GM18526 (cell line): ENCODE measurements around the gene CYB5A.

Experiments used
- POLR2A ChIP-seq: IDR thresholded peaks from 3 replicates; pipeline ENCODE4 v1.6.1; 2011; ENCODE audit not compliant: insufficient read length; ENCODE audit errors: extremely low read depth

CYB5A gene

DNA sequence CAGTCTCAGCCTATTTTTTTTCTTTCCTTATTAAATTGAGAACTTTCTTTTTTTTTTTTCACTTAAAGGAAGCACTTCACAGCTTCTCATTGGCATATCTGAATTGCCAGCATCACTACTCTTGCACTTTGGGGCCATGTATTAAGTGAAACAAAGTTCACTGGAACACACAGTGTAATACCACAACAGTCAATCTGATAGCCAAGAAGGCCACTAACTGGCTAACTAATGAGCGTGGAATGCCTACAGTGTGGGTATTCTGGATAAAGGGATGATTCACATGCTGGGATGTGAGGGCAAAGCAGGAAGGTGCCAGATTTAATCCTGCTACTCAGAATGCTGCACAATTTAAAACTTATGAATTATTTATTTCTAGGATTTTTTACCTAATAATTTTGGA lies 12.2 kb upstream of the CYB5A start:
- TF ChIP-seq POLR2A, result no peak

- TF ChIP-seq POLR2A, result no peak
Measured at GRCh38 chr18:74303306-74303705, 11.5 kb upstream of the CYB5A start.

DNA sequence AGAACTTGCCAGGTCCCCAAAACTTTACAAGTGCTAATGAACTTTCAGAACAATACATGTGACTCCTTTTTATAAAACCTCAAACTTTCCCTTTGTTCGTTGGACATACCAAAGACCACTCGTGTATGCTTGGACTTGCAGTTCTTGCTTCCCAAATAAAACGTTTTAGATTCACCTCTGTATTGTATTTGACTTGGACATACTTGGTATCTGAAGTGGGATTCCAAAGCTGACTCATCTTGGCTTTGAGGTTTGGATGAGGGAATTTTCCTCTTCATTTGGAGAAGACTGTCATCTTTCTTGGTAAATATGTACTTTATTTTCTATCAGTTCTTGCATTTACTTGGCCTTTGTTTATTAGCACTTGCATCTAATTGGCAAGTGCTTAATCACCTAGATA lies 8.0 kb upstream of the CYB5A start:
- no peak for TF ChIP-seq POLR2A

GRCh38 chr18:74299162-74299561 lies 7.4 kb upstream of the CYB5A start:
- TF ChIP-seq POLR2A, result no peak

DNA sequence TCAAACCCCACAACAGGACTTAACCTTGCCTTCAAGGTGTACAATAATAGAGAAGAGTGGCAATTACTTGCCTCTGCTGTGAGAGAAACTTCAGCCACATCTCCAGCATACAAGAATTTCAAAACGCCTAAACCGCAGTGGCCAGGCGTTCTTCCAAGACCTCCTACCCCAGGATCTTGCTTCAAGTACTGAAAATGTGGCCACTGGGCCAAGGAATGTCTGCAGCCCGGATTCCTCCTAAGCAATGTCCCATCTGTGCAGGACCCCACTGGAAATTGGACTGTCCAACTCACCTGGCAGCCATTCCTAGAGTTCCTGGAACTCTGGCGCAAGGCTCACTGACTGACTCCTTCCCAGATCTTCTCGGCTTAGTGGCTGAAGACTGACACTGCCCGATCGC lies 2.8 kb upstream of the CYB5A start:
- no peak for TF ChIP-seq POLR2A

- no peak for TF ChIP-seq POLR2A
Measured at GRCh38 chr18:74292541-74292858, 737 bp upstream of the CYB5A start.

GRCh38 chr18:74291472-74291770 lies 342 bp downstream of the CYB5A start:
- TF ChIP-seq POLR2A, result no peak

GRCh38 chr18:74290794-74291471 lies 830 bp downstream of the CYB5A start:
- no peak for TF ChIP-seq POLR2A

DNA sequence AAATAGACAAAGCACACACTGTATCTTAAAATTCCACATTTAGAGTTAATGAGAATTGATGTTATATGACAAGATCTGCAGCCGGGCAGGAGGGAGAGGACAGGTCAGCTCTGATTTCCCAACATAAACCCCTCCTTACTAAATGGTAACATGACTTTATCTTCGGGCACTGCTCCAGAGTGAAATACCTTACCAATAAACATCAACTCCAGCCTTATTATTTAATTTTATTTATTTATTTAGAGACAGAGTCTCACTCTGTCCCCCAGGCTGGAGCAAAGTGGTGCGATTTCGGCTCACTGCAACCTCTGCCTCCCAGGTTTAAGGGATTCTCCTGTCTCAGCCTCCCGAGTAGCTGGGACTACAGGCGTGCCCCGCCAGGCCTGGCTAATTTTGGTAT lies 1.7 kb downstream of the CYB5A start:
- TF ChIP-seq POLR2A, result no peak

DNA sequence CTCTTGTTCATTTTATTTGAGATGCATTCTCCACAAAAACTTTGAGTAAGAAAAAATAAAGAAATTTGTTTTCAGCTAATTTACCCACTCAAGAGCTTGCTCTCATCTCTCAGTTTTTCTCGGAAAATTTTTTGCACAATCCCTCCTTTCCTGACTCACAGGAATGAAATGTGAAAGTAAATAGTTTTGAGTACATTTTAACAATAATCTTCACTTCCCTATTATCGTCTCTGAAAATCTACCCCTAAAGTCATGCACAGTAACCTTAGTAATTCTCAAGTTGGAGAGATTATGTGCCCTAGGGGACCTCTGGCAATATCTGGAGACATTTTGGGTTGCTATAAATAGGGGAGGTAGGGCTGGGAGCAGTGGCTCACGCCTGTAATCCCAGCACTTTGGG lies 2.6 kb downstream of the CYB5A start:
- TF ChIP-seq POLR2A, result no peak

DNA sequence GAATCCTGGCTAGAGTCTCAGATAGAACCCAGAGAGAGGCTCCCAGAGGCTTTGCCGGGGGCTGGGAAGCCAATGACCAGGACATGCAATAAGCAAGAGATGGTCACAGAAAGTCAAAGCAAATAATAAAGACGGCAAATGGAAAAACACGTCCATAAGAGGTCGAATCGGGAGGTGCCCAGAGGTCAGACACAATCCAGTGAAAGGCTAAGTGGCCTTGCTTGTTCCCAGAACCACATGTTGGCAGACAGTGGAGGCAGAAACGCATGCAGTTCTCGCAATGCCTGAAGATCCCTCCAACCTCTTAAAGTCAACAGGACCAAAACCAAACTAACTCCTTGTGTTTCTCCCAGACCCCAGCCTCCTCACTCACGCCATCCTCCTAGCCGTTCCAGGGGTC lies 3.0 kb downstream of the CYB5A start:
- no peak for TF ChIP-seq POLR2A

GRCh38 chr18:74288041-74288440 lies 3.7 kb downstream of the CYB5A start:
- TF ChIP-seq POLR2A, result no peak

- no peak for TF ChIP-seq POLR2A
Measured at GRCh38 chr18:74286856-74287255, 4.9 kb downstream of the CYB5A start.

- TF ChIP-seq POLR2A, result no peak
Measured at GRCh38 chr18:74286106-74286855, 5.5 kb downstream of the CYB5A start.

- no peak for TF ChIP-seq POLR2A
Measured at GRCh38 chr18:74284980-74285355, 6.8 kb downstream of the CYB5A start.

GRCh38 chr18:74284191-74284979 lies 7.4 kb downstream of the CYB5A start:
- no peak for TF ChIP-seq POLR2A
